ENCODE measurements around the gene CAMK2D.

The CAMK2D gene

DNA sequence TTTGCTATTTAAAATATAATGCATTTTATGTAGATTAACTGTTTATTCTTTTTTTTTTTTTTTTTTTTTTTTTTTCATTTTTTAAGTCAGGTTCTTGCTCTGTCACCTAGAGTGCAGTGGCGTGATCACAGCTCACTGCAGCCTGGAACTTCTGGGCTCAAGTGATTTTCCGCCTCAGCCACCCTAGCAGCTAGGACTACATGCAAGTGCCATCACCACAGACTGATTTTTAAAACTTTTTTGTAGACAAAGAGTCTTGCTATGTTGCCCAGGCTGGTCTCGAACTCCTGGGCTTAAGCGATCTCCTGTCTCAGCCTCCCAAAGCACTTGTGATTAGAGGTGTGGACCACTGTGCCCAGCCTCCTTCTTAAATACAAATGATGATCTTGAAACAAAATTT lies 159.9 kb downstream of the CAMK2D start:
- TF ChIP-seq ZNF565 (CRISPR knock-in tag; conservative IDR thresholded peaks at IDR 0.05; ENCODE audit: low read depth) (no peak), GLIS3 (CRISPR knock-in tag; IDR thresholded peaks at IDR 0.05) (no peak), ZFP30 (CRISPR knock-in tag; IDR thresholded peaks at IDR 0.05) (no peak)
- ATAC-seq, result no peak

DNA sequence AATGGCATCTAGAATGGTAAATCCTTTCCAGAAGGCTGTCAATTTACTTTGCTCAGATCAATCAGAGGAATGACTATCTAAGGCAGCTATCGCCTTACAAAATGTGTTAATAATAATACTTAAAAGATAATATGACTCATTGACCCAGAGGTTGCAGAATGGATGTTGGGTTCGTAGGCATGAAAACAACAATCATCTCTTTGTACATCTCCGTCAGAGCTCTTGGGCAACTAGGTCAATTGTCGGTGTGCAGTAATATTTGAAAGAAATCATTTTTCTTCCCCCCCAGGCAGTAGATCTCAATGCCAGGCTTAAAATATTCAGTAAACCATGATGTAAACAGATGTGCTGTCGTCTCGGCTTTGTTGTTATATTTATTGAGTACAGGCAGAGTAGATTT lies 165.1 kb downstream of the CAMK2D start:
- TF ChIP-seq ZC3H10 (CRISPR knock-in tag; IDR thresholded peaks at IDR 0.05) (no peak), TCF4 (CRISPR knock-in tag; IDR thresholded peaks at IDR 0.05; ENCODE audit: borderline replicate concordance) (no peak), TSHZ2 (CRISPR knock-in tag; IDR thresholded peaks at IDR 0.05) (no peak), CSRNP3 (CRISPR knock-in tag; IDR thresholded peaks at IDR 0.05) (no peak), BACH2 (CRISPR knock-in tag; IDR thresholded peaks at IDR 0.05; ENCODE audit: borderline replicate concordance) (no peak)
- no peak for ATAC-seq

- TF ChIP-seq ZC3H10 (CRISPR knock-in tag; IDR thresholded peaks at IDR 0.05) (no peak), ESRRG (CRISPR knock-in tag; IDR thresholded peaks at IDR 0.05) (no peak), TSHZ2 (CRISPR knock-in tag; IDR thresholded peaks at IDR 0.05) (no peak), ZNF8 (CRISPR knock-in tag; IDR thresholded peaks at IDR 0.05) (no peak), RARB (CRISPR knock-in tag; IDR thresholded peaks at IDR 0.05) (no peak), ZFP3 (CRISPR knock-in tag; IDR thresholded peaks at IDR 0.05) (no peak)
- TF ChIP-seq, protein P1, sequence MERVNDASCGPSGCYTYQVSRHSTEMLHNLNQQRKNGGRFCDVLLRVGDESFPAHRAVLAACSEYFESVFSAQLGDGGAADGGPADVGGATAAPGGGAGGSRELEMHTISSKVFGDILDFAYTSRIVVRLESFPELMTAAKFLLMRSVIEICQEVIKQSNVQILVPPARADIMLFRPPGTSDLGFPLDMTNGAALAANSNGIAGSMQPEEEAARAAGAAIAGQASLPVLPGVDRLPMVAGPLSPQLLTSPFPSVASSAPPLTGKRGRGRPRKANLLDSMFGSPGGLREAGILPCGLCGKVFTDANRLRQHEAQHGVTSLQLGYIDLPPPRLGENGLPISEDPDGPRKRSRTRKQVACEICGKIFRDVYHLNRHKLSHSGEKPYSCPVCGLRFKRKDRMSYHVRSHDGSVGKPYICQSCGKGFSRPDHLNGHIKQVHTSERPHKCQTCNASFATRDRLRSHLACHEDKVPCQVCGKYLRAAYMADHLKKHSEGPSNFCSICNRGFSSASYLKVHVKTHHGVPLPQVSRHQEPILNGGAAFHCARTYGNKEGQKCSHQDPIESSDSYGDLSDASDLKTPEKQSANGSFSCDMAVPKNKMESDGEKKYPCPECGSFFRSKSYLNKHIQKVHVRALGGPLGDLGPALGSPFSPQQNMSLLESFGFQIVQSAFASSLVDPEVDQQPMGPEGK (CRISPR knock-in tag; IDR thresholded peaks at IDR 0.05; ENCODE audit: borderline replicate concordance), result no peak
- ATAC-seq, result no peak
Measured at GRCh38 chr4:113594231-113594556, 167.3 kb downstream of the CAMK2D start.

GRCh38 chr4:113593400-113594230 lies 167.9 kb downstream of the CAMK2D start:
- ATAC-seq, result no peak

More at GRCh38 chr4:113593400-113594230, 167.9 kb downstream of the CAMK2D start:
- TF ChIP-seq, protein P1 (CRISPR knock-in tag; IDR thresholded peaks at IDR 0.05; ENCODE audit: borderline replicate concordance), result no peak
- TF ChIP-seq ARNTL (CRISPR knock-in tag; IDR thresholded peaks at IDR 0.05; ENCODE audit: borderline replicate concordance, low read depth) (no peak), ZNF70 (CRISPR knock-in tag; IDR thresholded peaks at IDR 0.05) (no peak), ZFP30 (CRISPR knock-in tag; IDR thresholded peaks at IDR 0.05) (no peak), SNAI2 (CRISPR knock-in tag; IDR thresholded peaks at IDR 0.05) (no peak), PPARA (CRISPR knock-in tag; IDR thresholded peaks at IDR 0.05; ENCODE audit: borderline replicate concordance) (no peak), BACH2 (CRISPR knock-in tag; IDR thresholded peaks at IDR 0.05; ENCODE audit: borderline replicate concordance) (no peak), OSR1 (CRISPR knock-in tag; IDR thresholded peaks at IDR 0.05) (no peak), TCF4 (CRISPR knock-in tag; IDR thresholded peaks at IDR 0.05; ENCODE audit: borderline replicate concordance) (no peak), RARB (CRISPR knock-in tag; IDR thresholded peaks at IDR 0.05) (no peak), ZNF565 (CRISPR knock-in tag; conservative IDR thresholded peaks at IDR 0.05; ENCODE audit: low read depth) (no peak), CSRNP3 (CRISPR knock-in tag; IDR thresholded peaks at IDR 0.05) (no peak), CSDC2 (CRISPR knock-in tag; IDR thresholded peaks at IDR 0.05) (no peak), ESRRG (CRISPR knock-in tag; IDR thresholded peaks at IDR 0.05) (no peak), ZNF8 (CRISPR knock-in tag; IDR thresholded peaks at IDR 0.05) (no peak)
- TF ChIP-seq, protein P2, sequence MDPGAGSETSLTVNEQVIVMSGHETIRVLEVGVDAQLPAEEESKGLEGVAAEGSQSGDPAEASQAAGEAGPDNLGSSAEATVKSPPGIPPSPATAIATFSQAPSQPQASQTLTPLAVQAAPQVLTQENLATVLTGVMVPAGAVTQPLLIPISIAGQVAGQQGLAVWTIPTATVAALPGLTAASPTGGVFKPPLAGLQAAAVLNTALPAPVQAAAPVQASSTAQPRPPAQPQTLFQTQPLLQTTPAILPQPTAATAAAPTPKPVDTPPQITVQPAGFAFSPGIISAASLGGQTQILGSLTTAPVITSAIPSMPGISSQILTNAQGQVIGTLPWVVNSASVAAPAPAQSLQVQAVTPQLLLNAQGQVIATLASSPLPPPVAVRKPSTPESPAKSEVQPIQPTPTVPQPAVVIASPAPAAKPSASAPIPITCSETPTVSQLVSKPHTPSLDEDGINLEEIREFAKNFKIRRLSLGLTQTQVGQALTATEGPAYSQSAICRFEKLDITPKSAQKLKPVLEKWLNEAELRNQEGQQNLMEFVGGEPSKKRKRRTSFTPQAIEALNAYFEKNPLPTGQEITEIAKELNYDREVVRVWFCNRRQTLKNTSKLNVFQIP (CRISPR knock-in tag; IDR thresholded peaks at IDR 0.05; ENCODE audit: borderline replicate concordance, low read depth), result no peak
